ENCODE results near the gene ZNF821. TPM values are rescaled to one million over a fixed set of nuclear protein-coding genes. Genes with fewer than 3 reads are reported as not detected.
A peak's percentile ranks its signal among the peaks of the same experiment; 100 is the strongest.

The ZNF821 gene, protein sequence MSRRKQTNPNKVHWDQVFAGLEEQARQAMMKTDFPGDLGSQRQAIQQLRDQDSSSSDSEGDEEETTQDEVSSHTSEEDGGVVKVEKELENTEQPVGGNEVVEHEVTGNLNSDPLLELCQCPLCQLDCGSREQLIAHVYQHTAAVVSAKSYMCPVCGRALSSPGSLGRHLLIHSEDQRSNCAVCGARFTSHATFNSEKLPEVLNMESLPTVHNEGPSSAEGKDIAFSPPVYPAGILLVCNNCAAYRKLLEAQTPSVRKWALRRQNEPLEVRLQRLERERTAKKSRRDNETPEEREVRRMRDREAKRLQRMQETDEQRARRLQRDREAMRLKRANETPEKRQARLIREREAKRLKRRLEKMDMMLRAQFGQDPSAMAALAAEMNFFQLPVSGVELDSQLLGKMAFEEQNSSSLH
- 1 to 10 TPM; 4.1 to 6.2 (median 4.7) TPM for total RNA-seq (2021; fragmentation: NEBNext Ultra II Directional; extraction: Animal tissue kit (Norgen Biotek cat#: 25700))
- long read RNA-seq, partial matches to known transcripts, result 1 of 7 reads
- long read RNA-seq, other reads (novel, unspliced or antisense), result 5 of 7 reads

DNA sequence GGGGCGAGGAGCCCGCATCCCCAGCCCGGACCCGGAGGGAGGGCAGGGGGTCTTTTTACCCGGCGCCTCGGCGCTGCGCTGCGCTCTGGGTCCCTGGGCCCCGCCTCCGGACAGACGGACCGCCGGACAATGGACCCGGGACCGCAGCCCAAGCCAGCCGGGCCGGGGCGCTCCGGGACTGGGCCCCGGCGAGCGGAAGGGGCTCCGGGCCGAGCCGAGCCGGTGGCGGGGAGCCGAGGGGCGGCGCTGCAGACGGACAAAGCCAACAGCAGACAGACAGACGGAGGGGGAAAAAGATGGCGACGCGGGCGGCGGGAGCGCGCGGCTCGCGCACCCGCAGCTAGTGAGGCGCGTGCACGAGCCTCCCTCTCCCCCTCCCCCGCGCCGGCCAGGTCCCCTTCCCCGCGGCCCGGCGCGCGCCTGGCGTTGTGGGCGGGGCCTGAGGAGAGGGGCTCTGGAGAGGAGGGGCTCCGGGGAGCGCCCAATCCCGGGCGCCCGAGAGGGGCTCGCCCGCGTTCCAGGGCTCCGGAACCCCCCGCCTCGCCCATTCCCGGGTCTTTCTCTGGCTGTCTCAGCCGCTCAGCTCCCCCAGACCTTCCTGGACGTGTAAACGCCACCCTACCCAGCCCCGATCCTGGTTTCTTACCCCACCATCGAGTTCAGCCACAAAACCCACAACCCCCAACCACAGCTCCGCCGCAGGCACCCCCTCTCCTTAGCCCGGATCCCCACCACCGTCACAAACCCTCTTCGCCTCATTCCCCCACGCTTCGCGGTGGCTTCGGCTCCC is at the start of gene ZNF821:
TSS of gene ZNF821 (minus strand) at position 334 of the 790 bp plus-strand sequence. CDS start 4,236 bp downstream, outside the sequence.
- Mint-ChIP-seq H3K27me3 (ENCODE audit: insufficient read depth) (no peaks in the 10 kb centered on the region; the same call in 1 of the 2 replicates), H3K4me1 (ENCODE audit: low read depth) (peaks cover 25% of the 10 kb centered on the region), H3K27ac (peak within 1 kb of the TSS; percentile 85), H3K4me3 (peak within 1 kb of the TSS; percentile 95), H3K9me3 (no peaks in the 10 kb centered on the region), H3K36me3 (ENCODE audit: low read depth) (no peaks in the 10 kb centered on the region)
- TF ChIP-seq, protein P1, sequence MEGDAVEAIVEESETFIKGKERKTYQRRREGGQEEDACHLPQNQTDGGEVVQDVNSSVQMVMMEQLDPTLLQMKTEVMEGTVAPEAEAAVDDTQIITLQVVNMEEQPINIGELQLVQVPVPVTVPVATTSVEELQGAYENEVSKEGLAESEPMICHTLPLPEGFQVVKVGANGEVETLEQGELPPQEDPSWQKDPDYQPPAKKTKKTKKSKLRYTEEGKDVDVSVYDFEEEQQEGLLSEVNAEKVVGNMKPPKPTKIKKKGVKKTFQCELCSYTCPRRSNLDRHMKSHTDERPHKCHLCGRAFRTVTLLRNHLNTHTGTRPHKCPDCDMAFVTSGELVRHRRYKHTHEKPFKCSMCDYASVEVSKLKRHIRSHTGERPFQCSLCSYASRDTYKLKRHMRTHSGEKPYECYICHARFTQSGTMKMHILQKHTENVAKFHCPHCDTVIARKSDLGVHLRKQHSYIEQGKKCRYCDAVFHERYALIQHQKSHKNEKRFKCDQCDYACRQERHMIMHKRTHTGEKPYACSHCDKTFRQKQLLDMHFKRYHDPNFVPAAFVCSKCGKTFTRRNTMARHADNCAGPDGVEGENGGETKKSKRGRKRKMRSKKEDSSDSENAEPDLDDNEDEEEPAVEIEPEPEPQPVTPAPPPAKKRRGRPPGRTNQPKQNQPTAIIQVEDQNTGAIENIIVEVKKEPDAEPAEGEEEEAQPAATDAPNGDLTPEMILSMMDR (IDR thresholded peaks at IDR 0.05), result peak; percentile 78
- peak; percentile 27 for DNase-seq

DNA sequence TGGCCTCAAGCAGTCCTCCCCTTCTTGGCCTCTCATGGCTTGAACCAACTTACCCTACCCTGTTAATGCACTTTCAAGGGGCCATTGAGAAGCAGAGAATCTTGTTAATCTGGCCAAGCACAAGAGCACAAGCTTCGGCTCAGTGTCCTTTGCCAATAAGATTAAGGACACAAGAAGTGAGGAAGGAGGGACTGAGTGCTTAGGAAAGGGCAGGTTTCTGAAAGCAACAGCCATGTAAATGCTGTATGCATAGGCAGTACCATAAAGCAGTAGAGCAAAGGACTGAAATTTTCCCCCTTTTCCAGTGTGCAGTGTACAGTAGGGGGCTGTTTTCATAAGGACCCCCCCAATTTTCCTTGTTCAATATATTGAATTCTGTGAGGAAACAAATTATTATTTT is 49.0 kb upstream of the ZNF821 start:
- TF ChIP-seq, protein P1 (IDR thresholded peaks at IDR 0.05), result no peak
- no peak overlapping the region for H3K27ac Mint-ChIP-seq
- peaks cover 45% of the 10 kb centered on the region for H3K4me1 Mint-ChIP-seq (ENCODE audit: low read depth)
- no peaks in the 10 kb centered on the region for H3K9me3 Mint-ChIP-seq
- peaks cover 25% of the 10 kb centered on the region for H3K36me3 Mint-ChIP-seq (ENCODE audit: low read depth)
- no peak for DNase-seq
- H3K27me3 Mint-ChIP-seq (ENCODE audit: insufficient read depth), result peaks cover 2% of the 10 kb centered on the region; the same call in 1 of the 2 replicates
- H3K4me3 Mint-ChIP-seq, result no peak overlapping the region

DNA sequence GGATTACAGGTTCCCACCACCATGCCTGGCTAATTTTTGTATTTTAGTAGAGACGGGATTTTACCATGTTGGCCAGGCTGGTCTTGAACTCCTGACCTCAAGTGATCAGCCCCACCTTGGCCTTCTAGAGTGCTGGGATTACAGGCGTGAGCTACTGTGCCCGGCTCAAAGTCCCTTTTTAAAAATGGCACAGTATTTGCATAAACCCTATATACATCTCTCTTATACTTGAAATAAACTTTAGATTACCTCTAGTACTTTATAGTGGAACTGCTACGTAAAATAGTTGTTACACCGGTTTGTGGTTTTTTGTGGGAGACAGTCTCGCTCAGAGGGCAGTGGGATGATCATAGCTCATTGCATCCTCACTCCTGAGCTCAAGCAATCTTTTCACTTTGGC is 47.6 kb upstream of the ZNF821 start:
- Mint-ChIP-seq H3K4me3 (no peak overlapping the region), H3K4me1 (ENCODE audit: low read depth) (peaks cover 59% of the 10 kb centered on the region), H3K36me3 (ENCODE audit: low read depth) (peaks cover 38% of the 10 kb centered on the region), H3K27ac (no peak overlapping the region), H3K9me3 (no peaks in the 10 kb centered on the region), H3K27me3 (ENCODE audit: insufficient read depth) (peaks cover 2% of the 10 kb centered on the region; the same call in 1 of the 2 replicates)
- TF ChIP-seq, protein P1 (IDR thresholded peaks at IDR 0.05), result no peak
- no peak for DNase-seq

DNA sequence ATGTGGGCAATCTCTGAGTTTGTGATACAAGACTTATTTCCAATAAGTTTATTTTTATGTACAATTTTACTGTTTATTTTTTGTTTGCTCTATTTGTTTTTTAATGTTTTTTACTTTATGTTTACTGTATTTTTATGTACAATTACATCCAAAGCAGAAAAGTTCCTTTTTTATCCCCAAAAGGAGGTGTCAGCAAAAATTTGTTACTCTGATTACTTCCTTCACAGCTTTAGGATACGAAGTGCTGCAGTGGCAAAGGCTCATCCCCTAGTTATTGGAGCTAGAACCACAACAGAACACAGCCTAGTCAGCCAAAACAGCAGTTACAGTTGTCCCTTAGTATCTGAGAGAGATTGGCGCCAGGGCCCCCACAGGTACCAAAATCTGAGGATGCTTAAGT is 47.0 kb upstream of the ZNF821 start:
- H3K27me3 Mint-ChIP-seq (ENCODE audit: insufficient read depth), result peaks cover 2% of the 10 kb centered on the region; the same call in 1 of the 2 replicates

More for the DNA sequence above, 47.0 kb upstream of the ZNF821 start:
- Mint-ChIP-seq H3K4me3 (no peak overlapping the region), H3K9me3 (no peaks in the 10 kb centered on the region), H3K27ac (no peak overlapping the region), H3K36me3 (ENCODE audit: low read depth) (peaks cover 41% of the 10 kb centered on the region), H3K4me1 (ENCODE audit: low read depth) (peaks cover 62% of the 10 kb centered on the region)
- DNase-seq, result no peak
- TF ChIP-seq, protein P1 (IDR thresholded peaks at IDR 0.05), result no peak

Data from HFFc6 (cell line).